Thoracic aorta (tissue), 2 donors: ENCODE results near the gene ZNF662. TPM values are rescaled to one million over a fixed set of nuclear protein-coding genes. Genes with fewer than 3 reads are reported as not detected.

Source experiments
- ATAC-seq: fragments of 150-250 bp; one replicate; pipeline ENCODE4 v1.8.0; 2017; ENCODE audit warnings: low read depth; ENCODE audit not compliant: insufficient number of reproducible peaks, low FRiP score
- DNase-seq: peaks from one replicate; pipeline ENCODE4 v3.0.0-alpha.2; 2020; ENCODE audit warnings: low spot score
- H3K27ac ChIP-seq, 2 donors: fragments of 200-600 bp; sonication (generic); 1 replicate in 1 of 2; 2 replicates in 1 of 2; pipeline ENCODE4 v1.5.1; 2016; ENCODE audit warnings: mild to moderate bottlenecking in 2 of 2, moderate library complexity in 2 of 2
- H3K27me3 ChIP-seq: fragments of 200-600 bp; sonication (generic); replicated peaks from 2 replicates; pipeline ENCODE4 v1.6.0; 2016; ENCODE audit warnings: mild to moderate bottlenecking; ENCODE audit not compliant: insufficient read depth
- H3K36me3 ChIP-seq: fragments of 200-600 bp; sonication (generic); one replicate; pipeline ENCODE4 v1.5.1; 2016
- H3K4me1 ChIP-seq, 2 donors: fragments of 200-600 bp; sonication (generic); 1 replicate in 1 of 2; 2 replicates in 1 of 2; pipeline versions ENCODE4 v1.5.1 to v1.6.0; 2016; ENCODE audit warnings: low read depth in 2 of 2, mild to moderate bottlenecking in 1 of 2; ENCODE audit not compliant: control insufficient read depth in 1 of 2
- H3K4me3 ChIP-seq: fragments of 200-600 bp; sonication (generic); 2 replicates; pipeline ENCODE4 v1.5.1; 2016; ENCODE audit warnings: mild to moderate bottlenecking
- H3K9me3 ChIP-seq: fragments of 200-600 bp; sonication (generic); 2 replicates; pipeline ENCODE4 v1.5.1; 2016
- total RNA-seq, 2 donors: library from RNA; depleted of rRNA; stranded (reverse); fragments of >200 nt; gene quantifications; one replicate each; pipeline versions ENCODE4 v1.1.0 to v1.2.3, GENCODE V29; 2016
- TF ChIP-seq, protein P1 (sequence below): fragments of 200-600 bp; sonication (generic); IDR thresholded peaks from one replicate; pipeline ENCODE4 v1.5.1; 2019; ENCODE audit warnings: antibody characterized with exemption

Gene ZNF662
- total RNA-seq, 2 donors from 2014 or later = 8.9 to 12.6 TPM

DNA sequence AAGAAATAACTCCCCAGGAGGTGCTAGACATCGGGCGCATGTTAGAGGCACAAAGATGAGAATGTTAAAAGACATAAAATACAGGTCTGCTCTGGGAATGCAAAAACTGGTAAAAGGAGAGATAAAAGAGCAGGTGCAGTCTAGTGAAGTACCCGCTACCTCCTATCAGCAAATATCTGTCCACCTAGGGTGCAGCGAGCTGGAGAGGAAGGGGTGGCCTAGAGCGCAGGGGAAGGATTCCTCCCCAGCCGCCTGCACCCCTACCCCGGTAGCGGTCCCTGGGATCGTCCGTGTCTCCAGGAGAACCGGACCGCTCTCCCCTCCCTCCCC lies 237 bp upstream of the ZNF662 start:
- TF ChIP-seq, protein P1, sequence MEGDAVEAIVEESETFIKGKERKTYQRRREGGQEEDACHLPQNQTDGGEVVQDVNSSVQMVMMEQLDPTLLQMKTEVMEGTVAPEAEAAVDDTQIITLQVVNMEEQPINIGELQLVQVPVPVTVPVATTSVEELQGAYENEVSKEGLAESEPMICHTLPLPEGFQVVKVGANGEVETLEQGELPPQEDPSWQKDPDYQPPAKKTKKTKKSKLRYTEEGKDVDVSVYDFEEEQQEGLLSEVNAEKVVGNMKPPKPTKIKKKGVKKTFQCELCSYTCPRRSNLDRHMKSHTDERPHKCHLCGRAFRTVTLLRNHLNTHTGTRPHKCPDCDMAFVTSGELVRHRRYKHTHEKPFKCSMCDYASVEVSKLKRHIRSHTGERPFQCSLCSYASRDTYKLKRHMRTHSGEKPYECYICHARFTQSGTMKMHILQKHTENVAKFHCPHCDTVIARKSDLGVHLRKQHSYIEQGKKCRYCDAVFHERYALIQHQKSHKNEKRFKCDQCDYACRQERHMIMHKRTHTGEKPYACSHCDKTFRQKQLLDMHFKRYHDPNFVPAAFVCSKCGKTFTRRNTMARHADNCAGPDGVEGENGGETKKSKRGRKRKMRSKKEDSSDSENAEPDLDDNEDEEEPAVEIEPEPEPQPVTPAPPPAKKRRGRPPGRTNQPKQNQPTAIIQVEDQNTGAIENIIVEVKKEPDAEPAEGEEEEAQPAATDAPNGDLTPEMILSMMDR = no peak
- Histone ChIP-seq H3K27me3 (no peaks in the 10 kb centered on the region), H3K36me3 (peaks cover 8% of the 10 kb centered on the region), H3K4me1 (peaks cover 6 to 17% of the 10 kb centered on the region in 2 donors), H3K9me3 (no peaks in the 10 kb centered on the region), H3K4me3 (peak overlapping the region; percentile 90), H3K27ac (peak overlapping the region in 1 of 2 donors; percentile 40)
- DNase-seq = no peak
- no peak for ATAC-seq

- Histone ChIP-seq H3K27me3 (no peaks in the 10 kb centered on the region), H3K4me1 (peaks cover 6 to 17% of the 10 kb centered on the region in 2 donors), H3K9me3 (no peaks in the 10 kb centered on the region), H3K4me3 (peak overlapping the region; percentile 90), H3K27ac (no peak overlapping the region), H3K36me3 (peaks cover 13% of the 10 kb centered on the region)
- ATAC-seq = no peak
- TF ChIP-seq, protein P1 = no peak
- no peak for DNase-seq
Observed at GRCh38 chr3:42906848-42907183, 874 bp downstream of the ZNF662 start.

- DNase-seq = no peak
- TF ChIP-seq, protein P1 = no peak
- Histone ChIP-seq H3K27ac (no peak overlapping the region), H3K4me3 (no peak overlapping the region), H3K27me3 (no peaks in the 10 kb centered on the region), H3K4me1 (peaks cover 6 to 17% of the 10 kb centered on the region in 2 donors), H3K9me3 (peaks cover 10% of the 10 kb centered on the region), H3K36me3 (peaks cover 21% of the 10 kb centered on the region)
- ATAC-seq = no peak
Observed at GRCh38 chr3:42908675-42909074, 2.7 kb downstream of the ZNF662 start.

GRCh38 chr3:42911551-42911950 lies 5.6 kb downstream of the ZNF662 start:
- Histone ChIP-seq H3K36me3 (peaks cover 37% of the 10 kb centered on the region), H3K4me3 (no peak overlapping the region), H3K9me3 (peaks cover 37% of the 10 kb centered on the region), H3K27ac (no peak overlapping the region), H3K4me1 (peaks cover 0 to 9% of the 10 kb centered on the region in 2 donors), H3K27me3 (no peaks in the 10 kb centered on the region)
- TF ChIP-seq, protein P1 = no peak
- ATAC-seq (no peak), DNase-seq (no peak)

DNA sequence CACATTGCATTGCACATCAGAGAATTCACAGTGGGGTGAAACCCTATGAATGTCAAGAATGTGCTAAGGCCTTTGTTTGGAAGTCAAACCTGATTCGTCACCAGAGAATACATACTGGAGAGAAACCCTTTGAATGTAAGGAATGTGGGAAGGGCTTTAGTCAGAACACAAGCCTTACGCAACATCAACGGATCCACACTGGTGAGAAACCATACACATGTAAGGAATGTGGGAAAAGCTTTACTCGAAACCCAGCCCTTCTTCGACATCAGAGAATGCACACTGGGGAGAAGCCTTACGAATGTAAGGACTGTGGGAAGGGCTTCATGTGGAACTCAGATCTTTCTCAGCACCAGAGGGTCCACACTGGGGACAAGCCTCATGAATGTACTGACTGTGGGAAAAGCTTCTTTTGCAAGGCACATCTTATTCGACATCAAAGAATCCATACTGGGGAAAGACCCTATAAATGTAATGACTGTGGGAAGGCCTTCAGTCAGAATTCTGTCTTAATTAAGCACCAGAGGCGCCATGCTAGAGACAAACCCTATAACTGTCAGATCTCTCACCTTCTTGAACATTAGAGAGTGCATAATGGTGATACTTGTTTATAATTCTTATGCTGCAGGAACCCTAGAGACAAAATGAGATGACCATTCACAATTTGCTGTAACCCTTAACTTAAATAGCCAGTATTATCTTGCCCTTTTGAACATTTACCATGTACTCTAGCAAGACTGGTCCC lies 9.0 kb downstream of the ZNF662 start:
- ATAC-seq (no peak), DNase-seq (no peak)
- H3K36me3 ChIP-seq = peaks cover 29% of the 10 kb centered on the region
- no peak overlapping the region for H3K4me3 ChIP-seq
- H3K9me3 ChIP-seq = peaks cover 55% of the 10 kb centered on the region
- no peaks in the 10 kb centered on the region for H3K4me1 ChIP-seq
- no peaks in the 10 kb centered on the region for H3K27me3 ChIP-seq
- H3K27ac ChIP-seq = no peak overlapping the region
- TF ChIP-seq, protein P1 = no peak
